K562 (cell line): Measurements from ENCODE around the gene NR1H2. TPM values are rescaled to one million over a fixed set of nuclear protein-coding genes. Genes with fewer than 3 reads are reported as not detected.

Experiments used
- ARID1B ChIP-seq: fragments of 450-650 bp; IDR thresholded peaks from 2 replicates; pipeline ENCODE4 v1.6.1; 2016; ENCODE audit warnings: antibody characterized with exemption, mild to moderate bottlenecking, inconsistent platforms
- ARID3B ChIP-seq: fragments of 250-450 bp; sonication (Bioruptor Pico); IDR thresholded peaks from 2 replicates; pipeline ENCODE4 v1.4.0; 2020; ENCODE audit warnings: borderline replicate concordance
- ATF1 ChIP-seq, 2 experiments: fragments of 450-650 bp in 1 of 2; IDR thresholded peaks; 2 replicates each; pipeline ENCODE4 v1.6.1; 2016; ENCODE audit warnings: missing compliant biosample characterization in 1 of 2, missing genetic modification characterization in 1 of 2
- BRD4 ChIP-seq: fragments of 200-600 bp; sonication (generic); IDR thresholded peaks from 2 replicates; pipeline ENCODE4 v1.6.1; 2017; ENCODE audit warnings: inconsistent platforms
- CBX3 ChIP-seq, 2 experiments: IDR thresholded peaks; 1 replicate in 1 of 2; 2 replicates in 1 of 2; pipeline ENCODE4 v1.6.1; 2012; ENCODE audit warnings: inconsistent platforms in 2 of 2, low read length in 2 of 2, borderline replicate concordance in 1 of 2, control low read depth in 1 of 2
- CTBP1 ChIP-seq: fragments of 450-650 bp; IDR thresholded peaks from 2 replicates; pipeline ENCODE4 v1.6.1; 2016; ENCODE audit warnings: borderline replicate concordance
- DEAF1 ChIP-seq: fragments of 450-650 bp; formaldehyde crosslinking; IDR thresholded peaks from 2 replicates; pipeline ENCODE4 v1.4.0; 2020; ENCODE audit warnings: mild to moderate bottlenecking, moderate library complexity
- HMG20A ChIP-seq: fragments of 450-650 bp; formaldehyde crosslinking; conservative IDR thresholded peaks from 2 replicates; pipeline ENCODE4 v1.4.0; 2020; ENCODE audit warnings: mild to moderate bottlenecking, mixed read lengths
- KAT7 ChIP-seq: sonication (generic); formaldehyde crosslinking; IDR thresholded peaks from 2 replicates; pipeline ENCODE4 v1.8.0; 2022; ENCODE audit warnings: missing genetic modification reagents, mild to moderate bottlenecking, borderline replicate concordance
- MED1 ChIP-seq: sonication (generic); formaldehyde crosslinking; IDR thresholded peaks from 2 replicates; pipeline ENCODE4 v1.8.1; 2023; ENCODE audit warnings: missing genetic modification reagents, borderline replicate concordance
- NR1H2 ChIP-seq: sonication (generic); formaldehyde crosslinking; IDR thresholded peaks from 2 replicates; pipeline ENCODE4 v1.4.0; 2020; ENCODE audit warnings: mild to moderate bottlenecking, missing genetic modification reagents
- POLR2B ChIP-seq: fragments of 450-650 bp; IDR thresholded peaks from 2 replicates; pipeline ENCODE4 v1.6.1; 2018; ENCODE audit warnings: low read depth; ENCODE audit not compliant: partially characterized antibody
- POLR2H ChIP-seq: IDR thresholded peaks from 2 replicates; pipeline ENCODE4 v1.6.1; 2016; ENCODE audit warnings: missing genetic modification characterization, low read depth, mild to moderate bottlenecking, control low read depth, missing compliant biosample characterization, moderate library complexity
- POLR3A ChIP-seq: IDR thresholded peaks from 2 replicates; pipeline ENCODE4 v1.6.1; 2011; ENCODE audit warnings: borderline replicate concordance, mild to moderate bottlenecking, moderate library complexity; ENCODE audit not compliant: insufficient read length, insufficient read depth; ENCODE audit errors: extremely low read depth
- RHOXF2B ChIP-seq: fragments of 250-450 bp; sonication (Bioruptor Pico); conservative IDR thresholded peaks from 2 replicates; pipeline ENCODE4 v1.5.1; 2021
- SAFB ChIP-seq: fragments of 200-400 bp; formaldehyde crosslinking; IDR thresholded peaks from 2 replicates; pipeline ENCODE4 v1.6.1; 2017; ENCODE audit warnings: low read depth, low read length, borderline replicate concordance
- SMAD4 ChIP-seq: fragments of 250-450 bp; sonication (Bioruptor Pico); conservative IDR thresholded peaks from 2 replicates; pipeline ENCODE4 v1.8.0; 2021; ENCODE audit warnings: inconsistent platforms, mild to moderate bottlenecking, moderate library complexity
- SOX6 ChIP-seq: fragments of 450-650 bp; IDR thresholded peaks from 2 replicates; pipeline ENCODE4 v1.6.1; 2014; ENCODE audit warnings: mild to moderate bottlenecking
- TEAD1 ChIP-seq, 2 experiments: fragments of 450-650 bp in 1 of 2; sonication (generic) in 1 of 2; formaldehyde crosslinking; IDR thresholded peaks; 2 replicates each; pipeline versions ENCODE4 v1.4.0 to v1.8.0; 2020 to 2022; ENCODE audit warnings: mild to moderate bottlenecking in 2 of 2, missing genetic modification reagents in 1 of 2
- ZNF175 ChIP-seq: fragments of 200-800 bp; sonication (Bioruptor generic); IDR thresholded peaks from 2 replicates; pipeline ENCODE4 v1.6.1; 2016; ENCODE audit warnings: low read depth, mild to moderate bottlenecking, missing genetic modification characterization, missing compliant biosample characterization
- polyA plus RNA-seq, 8 experiments: library from polyadenylated mRNA; depleted of rRNA in 4 of 8; stranded (reverse) in 5 of 8; unstranded in 3 of 8; fragments of >200 nt; fragmentation: Nextera tagmentation in 2 of 8; fragmentation: Illumina TruSeq in 1 of 8; extraction: Ambion mirVana in 2 of 8; extraction: Trizol in 1 of 8; gene quantifications; 2 replicates each; pipeline versions ENCODE4 v1.2.1 to v1.2.3, GENCODE V29; 2011 to 2014; ENCODE audit warnings: inconsistent platforms in 1 of 8, missing spikeins in 1 of 8
- total RNA-seq, 7 experiments: library from RNA; depleted of rRNA in 6 of 7; stranded (reverse); fragments of >200 nt in 6 of 7; fragmentation: Illumina TruSeq in 2 of 7; extraction: Trizol in 2 of 7; gene quantifications; 2 replicates each; pipeline versions ENCODE4 v1.2.1 to v1.2.3, GENCODE V29; 2011 to 2021; ENCODE audit warnings: low replicate concordance in 1 of 7
- TF ChIP-seq, protein P1 (sequence below): fragments of 450-650 bp; IDR thresholded peaks from 2 replicates; pipeline ENCODE4 v1.7.1; 2018; ENCODE audit warnings: mild to moderate bottlenecking, low read depth; ENCODE audit not compliant: partially characterized antibody

Gene NR1H2
- total and polyA plus RNA-seq, 9 of the 15 experiments (the other 6 are each of a cell fraction or from before 2014, with no cell fraction given) = 0.11 to 73.8 (median 24.0) TPM

DNA sequence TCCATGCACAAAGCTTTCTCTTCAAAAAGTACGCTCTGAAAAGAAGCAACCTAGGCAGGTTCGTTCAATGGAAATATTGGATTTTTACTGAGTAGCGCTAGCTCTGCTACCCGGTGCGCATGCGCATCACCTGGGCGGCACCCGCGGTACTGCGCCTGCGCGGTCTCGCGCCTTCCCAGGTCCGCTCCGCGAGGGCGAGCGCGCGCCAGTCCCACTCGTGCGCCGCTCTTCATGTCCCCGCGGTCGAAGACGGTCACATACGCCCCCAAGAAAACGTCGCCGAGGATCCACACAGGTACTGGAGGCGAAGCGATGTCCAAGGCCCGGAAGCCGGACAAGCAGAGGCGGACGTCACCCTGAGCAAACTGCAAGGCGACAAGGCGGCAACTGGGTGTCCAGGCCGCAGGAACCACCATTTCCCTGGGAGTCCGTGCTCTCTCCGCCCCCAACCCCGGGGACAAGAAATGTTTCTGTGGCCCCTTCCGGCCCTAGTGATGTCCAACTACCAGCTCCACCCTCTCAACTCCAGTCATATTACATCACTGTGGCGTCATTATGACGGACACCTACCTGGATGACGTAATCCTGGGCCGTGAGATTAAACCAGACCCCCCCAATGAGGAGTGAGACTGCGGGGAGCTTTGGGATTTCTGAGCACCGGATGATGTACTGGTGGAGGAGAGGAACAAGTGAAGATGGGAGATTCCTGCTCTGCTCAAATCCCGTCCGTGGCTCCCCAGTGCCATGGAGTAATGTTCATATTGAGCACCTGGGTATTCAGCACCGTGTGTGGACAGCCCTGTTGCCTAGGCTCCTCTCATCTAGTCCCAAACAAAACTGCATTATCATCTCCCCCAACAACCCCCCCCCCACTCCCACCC lies 42.3 kb upstream of the NR1H2 start (continued):
- TF ChIP-seq NR1H2 (CRISPR knock-in tag) (no peak), ZNF175 (CRISPR knock-in tag) (peak; percentile 71; the same call in 1 of the 2 replicates), ARID3B (CRISPR knock-in tag) (no peak), POLR2B (peak; percentile 95), POLR3A (no peak), SMAD4 (CRISPR knock-in tag) (no peak; the same call in none of the 2 replicates), POLR2H (peak; percentile 81; the same call in 1 of the 2 replicates), TEAD1 (CRISPR knock-in tag; IDR thresholded peaks at IDR 0.05) (peak in 1 of 2 experiments; percentile 84; a peak in 3 of 4 replicates), HMG20A (no peak), SOX6 (peak; percentile 39; the same call in 1 of the 2 replicates), DEAF1 (CRISPR knock-in tag) (no peak), KAT7 (peak; percentile 94), SAFB (peak; percentile 57; the same call in 1 of the 2 replicates), MED1 (CRISPR knock-in tag) (0 out of 2 replicates have a peak, but pooled peaks have one; percentile 33), RHOXF2B (no peak), ARID1B (peak; percentile 45), ATF1 (CRISPR knock-in tag; IDR thresholded peaks at IDR 0.05) (peak; percentile 69; the same call in 1 of the 2 replicates), ATF1 (tag; IDR thresholded peaks at IDR 0.05) (peak; percentile 99), CTBP1 (peak; percentile 44), BRD4 (no peak), CBX3 (IDR thresholded peaks at IDR 0.05; ENCODE audit: borderline replicate concordance in 1 of 2, low read length in 2 of 2) (peak in 1 of 2 experiments; percentile 74; a peak in 2 of 3 replicates)
- TF ChIP-seq, protein P1, sequence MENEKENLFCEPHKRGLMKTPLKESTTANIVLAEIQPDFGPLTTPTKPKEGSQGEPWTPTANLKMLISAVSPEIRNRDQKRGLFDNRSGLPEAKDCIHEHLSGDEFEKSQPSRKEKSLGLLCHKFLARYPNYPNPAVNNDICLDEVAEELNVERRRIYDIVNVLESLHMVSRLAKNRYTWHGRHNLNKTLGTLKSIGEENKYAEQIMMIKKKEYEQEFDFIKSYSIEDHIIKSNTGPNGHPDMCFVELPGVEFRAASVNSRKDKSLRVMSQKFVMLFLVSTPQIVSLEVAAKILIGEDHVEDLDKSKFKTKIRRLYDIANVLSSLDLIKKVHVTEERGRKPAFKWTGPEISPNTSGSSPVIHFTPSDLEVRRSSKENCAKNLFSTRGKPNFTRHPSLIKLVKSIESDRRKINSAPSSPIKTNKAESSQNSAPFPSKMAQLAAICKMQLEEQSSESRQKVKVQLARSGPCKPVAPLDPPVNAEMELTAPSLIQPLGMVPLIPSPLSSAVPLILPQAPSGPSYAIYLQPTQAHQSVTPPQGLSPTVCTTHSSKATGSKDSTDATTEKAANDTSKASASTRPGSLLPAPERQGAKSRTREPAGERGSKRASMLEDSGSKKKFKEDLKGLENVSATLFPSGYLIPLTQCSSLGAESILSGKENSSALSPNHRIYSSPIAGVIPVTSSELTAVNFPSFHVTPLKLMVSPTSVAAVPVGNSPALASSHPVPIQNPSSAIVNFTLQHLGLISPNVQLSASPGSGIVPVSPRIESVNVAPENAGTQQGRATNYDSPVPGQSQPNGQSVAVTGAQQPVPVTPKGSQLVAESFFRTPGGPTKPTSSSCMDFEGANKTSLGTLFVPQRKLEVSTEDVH = peak; percentile 88
